GM12878 (cell line): ENCODE data around the gene F12.

Experiments used
- ATF7 ChIP-seq: fragments of 450-650 bp; IDR thresholded peaks from 2 replicates; pipeline ENCODE4 v1.6.1; 2016; ENCODE audit warnings: low read depth, mild to moderate bottlenecking
- CBX5 ChIP-seq: sonication (generic); IDR thresholded peaks from 2 replicates; pipeline ENCODE4 v1.6.1; 2016; ENCODE audit warnings: low read depth, moderate library complexity, mild to moderate bottlenecking, inconsistent platforms
- ESRRA ChIP-seq: IDR thresholded peaks from 2 replicates; pipeline ENCODE4 v1.6.1; 2012; ENCODE audit warnings: mild to moderate bottlenecking, low read length, improper control_type of control experiment
- MXI1 ChIP-seq: fragments of 150-350 bp; IDR thresholded peaks from 2 replicates; pipeline ENCODE4 v1.6.1; 2011; ENCODE audit warnings: low read depth, mild to moderate bottlenecking, inconsistent platforms, low read length, improper control_type of control experiment
- POLR2A ChIP-seq: IDR thresholded peaks from 2 replicates; pipeline ENCODE4 v1.6.1; 2011; ENCODE audit warnings: low read depth, mild to moderate bottlenecking, low read length
- POLR2AphosphoS5 ChIP-seq: IDR thresholded peaks from 2 replicates; pipeline ENCODE4 v1.6.1; 2011; ENCODE audit warnings: mild to moderate bottlenecking, low read length, inconsistent platforms
- STAT1 ChIP-seq: fragments of 450-650 bp; conservative IDR thresholded peaks from 2 replicates; pipeline ENCODE4 v1.6.1; 2014; ENCODE audit warnings: antibody characterized with exemption, mild to moderate bottlenecking
- YY1 ChIP-seq: IDR thresholded peaks from 2 replicates; pipeline ENCODE4 v1.6.1; 2011; ENCODE audit warnings: low read depth, mild to moderate bottlenecking, low read length
- TF ChIP-seq, protein P1 (sequence below): IDR thresholded peaks from 2 replicates; pipeline ENCODE4 v1.6.1; 2012; ENCODE audit warnings: mild to moderate bottlenecking, low read depth, low read length
- TF ChIP-seq, protein P2 (sequence below), 3 experiments: IDR thresholded peaks in 2 of 3; conservative IDR thresholded peaks in 1 of 3; 2 replicates each; pipeline ENCODE4 v1.5.1; 2011; ENCODE audit warnings: low read depth in 3 of 3, low read length in 3 of 3, mild to moderate bottlenecking in 3 of 3, control low read depth in 2 of 3, moderate library complexity in 2 of 3, inconsistent platforms in 1 of 3, mixed read lengths in 1 of 3; ENCODE audit not compliant: control insufficient read depth in 2 of 3, insufficient read depth in 1 of 3; ENCODE audit errors: extremely low read depth in 1 of 3

DNA sequence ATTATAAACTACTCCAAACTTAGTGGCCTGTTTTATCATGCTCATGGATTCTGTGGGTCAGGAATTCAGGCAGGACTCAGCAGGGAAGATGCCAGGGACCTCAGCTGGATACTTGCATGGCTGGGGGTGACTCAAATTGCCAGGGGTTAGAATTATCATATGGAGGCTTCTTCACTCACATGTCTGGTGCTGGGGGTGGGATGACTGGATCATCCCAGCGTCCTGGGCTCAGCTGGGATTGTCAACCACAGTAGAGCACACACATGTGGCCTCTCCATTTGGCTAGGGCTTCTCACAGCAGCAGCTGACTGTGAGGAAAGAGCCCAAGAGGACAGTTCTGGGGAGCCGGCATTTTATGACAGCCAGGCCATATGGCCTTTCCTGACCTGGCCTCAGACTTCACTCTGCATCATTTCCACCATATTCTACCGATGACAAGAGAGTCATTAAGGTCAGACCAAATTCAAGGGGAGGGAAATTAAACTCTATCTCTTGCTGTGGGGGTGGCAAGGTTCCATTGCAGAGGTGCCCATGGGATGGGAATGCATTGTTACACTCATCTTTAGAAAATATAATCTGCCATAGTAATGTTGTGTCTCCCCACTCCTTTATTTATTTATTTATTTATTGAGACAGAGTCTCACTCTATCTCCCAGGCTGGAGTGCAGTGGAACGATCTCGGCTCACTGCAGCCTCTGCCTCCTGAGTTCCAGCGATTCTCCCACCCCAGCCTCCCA is 11.9 kb upstream of the F12 start:
- TF ChIP-seq POLR2A (no peak), MXI1 (no peak), ATF7 (no peak), CBX5 (no peak), YY1 (no peak), POLR2AphosphoS5 (no peak), ESRRA (no peak), STAT1 (no peak)
- TF ChIP-seq, protein P1, sequence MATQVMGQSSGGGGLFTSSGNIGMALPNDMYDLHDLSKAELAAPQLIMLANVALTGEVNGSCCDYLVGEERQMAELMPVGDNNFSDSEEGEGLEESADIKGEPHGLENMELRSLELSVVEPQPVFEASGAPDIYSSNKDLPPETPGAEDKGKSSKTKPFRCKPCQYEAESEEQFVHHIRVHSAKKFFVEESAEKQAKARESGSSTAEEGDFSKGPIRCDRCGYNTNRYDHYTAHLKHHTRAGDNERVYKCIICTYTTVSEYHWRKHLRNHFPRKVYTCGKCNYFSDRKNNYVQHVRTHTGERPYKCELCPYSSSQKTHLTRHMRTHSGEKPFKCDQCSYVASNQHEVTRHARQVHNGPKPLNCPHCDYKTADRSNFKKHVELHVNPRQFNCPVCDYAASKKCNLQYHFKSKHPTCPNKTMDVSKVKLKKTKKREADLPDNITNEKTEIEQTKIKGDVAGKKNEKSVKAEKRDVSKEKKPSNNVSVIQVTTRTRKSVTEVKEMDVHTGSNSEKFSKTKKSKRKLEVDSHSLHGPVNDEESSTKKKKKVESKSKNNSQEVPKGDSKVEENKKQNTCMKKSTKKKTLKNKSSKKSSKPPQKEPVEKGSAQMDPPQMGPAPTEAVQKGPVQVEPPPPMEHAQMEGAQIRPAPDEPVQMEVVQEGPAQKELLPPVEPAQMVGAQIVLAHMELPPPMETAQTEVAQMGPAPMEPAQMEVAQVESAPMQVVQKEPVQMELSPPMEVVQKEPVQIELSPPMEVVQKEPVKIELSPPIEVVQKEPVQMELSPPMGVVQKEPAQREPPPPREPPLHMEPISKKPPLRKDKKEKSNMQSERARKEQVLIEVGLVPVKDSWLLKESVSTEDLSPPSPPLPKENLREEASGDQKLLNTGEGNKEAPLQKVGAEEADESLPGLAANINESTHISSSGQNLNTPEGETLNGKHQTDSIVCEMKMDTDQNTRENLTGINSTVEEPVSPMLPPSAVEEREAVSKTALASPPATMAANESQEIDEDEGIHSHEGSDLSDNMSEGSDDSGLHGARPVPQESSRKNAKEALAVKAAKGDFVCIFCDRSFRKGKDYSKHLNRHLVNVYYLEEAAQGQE: no peak
- TF ChIP-seq, protein P2, sequence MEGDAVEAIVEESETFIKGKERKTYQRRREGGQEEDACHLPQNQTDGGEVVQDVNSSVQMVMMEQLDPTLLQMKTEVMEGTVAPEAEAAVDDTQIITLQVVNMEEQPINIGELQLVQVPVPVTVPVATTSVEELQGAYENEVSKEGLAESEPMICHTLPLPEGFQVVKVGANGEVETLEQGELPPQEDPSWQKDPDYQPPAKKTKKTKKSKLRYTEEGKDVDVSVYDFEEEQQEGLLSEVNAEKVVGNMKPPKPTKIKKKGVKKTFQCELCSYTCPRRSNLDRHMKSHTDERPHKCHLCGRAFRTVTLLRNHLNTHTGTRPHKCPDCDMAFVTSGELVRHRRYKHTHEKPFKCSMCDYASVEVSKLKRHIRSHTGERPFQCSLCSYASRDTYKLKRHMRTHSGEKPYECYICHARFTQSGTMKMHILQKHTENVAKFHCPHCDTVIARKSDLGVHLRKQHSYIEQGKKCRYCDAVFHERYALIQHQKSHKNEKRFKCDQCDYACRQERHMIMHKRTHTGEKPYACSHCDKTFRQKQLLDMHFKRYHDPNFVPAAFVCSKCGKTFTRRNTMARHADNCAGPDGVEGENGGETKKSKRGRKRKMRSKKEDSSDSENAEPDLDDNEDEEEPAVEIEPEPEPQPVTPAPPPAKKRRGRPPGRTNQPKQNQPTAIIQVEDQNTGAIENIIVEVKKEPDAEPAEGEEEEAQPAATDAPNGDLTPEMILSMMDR (IDR thresholded peaks at IDR 0.05 in 2 of 3, conservative IDR thresholded peaks at IDR 0.05 in 1 of 3; ENCODE audit: control insufficient read depth in 2 of 3, extremely low read depth in 1 of 3, insufficient read depth in 1 of 3, low read depth in 3 of 3, low read length in 3 of 3): no peak
